Measurements from ENCODE around the gene TNRC18. TPM values are rescaled to one million over a fixed set of nuclear protein-coding genes. Genes with fewer than 3 reads are reported as not detected.

Gene TNRC18
- total and polyA plus RNA-seq, 2 of the 8 experiments (the other 6 are each of a cell fraction or from before 2014, with no cell fraction given) = 1.7 to 8.6 TPM

DNA sequence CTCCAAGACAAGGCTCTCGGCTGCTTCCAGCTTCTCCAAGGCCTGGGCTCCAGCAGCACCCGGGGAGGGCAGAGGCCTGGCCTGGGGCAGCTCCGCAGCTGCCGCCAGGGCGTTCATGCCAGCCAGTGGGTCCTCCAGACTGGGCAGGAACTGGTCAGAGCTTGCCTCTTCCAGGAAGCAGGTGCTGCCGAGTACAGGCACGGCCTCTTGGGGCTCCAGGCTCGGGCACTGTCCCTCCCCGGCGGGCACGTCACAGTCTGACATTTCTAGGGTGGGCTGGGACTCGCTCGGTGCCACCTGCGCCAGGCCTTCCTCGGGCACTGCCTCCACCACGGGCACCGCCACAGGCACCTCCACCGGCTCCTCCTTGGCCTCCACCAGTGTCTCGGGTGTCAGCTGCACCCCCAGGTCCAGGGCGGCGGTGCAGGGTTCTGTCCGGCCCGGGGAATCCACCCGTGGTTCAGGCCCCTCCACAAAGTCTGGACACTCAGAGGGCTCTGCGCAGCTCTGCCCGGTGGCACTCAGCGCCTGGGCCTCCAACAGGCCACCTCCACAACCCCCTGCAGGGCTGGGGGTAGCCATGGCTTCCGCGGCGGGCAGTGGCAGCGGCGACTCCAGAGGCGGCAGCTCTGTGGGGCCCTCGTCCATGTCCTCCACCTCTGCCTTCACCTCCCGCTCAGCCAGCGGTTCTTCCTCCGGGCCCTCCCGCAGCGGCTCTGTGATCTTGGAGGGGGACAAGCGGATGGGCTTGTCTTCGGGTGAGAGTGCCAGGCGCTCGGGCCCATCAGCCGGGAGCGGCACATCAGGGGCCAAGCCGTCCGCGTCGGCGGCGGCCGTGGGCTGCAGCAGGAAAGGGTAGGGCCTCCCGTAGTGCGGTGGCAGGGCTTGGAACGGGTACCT lies 52.9 kb downstream of the TNRC18 start (continued):
- TF ChIP-seq, protein P1, sequence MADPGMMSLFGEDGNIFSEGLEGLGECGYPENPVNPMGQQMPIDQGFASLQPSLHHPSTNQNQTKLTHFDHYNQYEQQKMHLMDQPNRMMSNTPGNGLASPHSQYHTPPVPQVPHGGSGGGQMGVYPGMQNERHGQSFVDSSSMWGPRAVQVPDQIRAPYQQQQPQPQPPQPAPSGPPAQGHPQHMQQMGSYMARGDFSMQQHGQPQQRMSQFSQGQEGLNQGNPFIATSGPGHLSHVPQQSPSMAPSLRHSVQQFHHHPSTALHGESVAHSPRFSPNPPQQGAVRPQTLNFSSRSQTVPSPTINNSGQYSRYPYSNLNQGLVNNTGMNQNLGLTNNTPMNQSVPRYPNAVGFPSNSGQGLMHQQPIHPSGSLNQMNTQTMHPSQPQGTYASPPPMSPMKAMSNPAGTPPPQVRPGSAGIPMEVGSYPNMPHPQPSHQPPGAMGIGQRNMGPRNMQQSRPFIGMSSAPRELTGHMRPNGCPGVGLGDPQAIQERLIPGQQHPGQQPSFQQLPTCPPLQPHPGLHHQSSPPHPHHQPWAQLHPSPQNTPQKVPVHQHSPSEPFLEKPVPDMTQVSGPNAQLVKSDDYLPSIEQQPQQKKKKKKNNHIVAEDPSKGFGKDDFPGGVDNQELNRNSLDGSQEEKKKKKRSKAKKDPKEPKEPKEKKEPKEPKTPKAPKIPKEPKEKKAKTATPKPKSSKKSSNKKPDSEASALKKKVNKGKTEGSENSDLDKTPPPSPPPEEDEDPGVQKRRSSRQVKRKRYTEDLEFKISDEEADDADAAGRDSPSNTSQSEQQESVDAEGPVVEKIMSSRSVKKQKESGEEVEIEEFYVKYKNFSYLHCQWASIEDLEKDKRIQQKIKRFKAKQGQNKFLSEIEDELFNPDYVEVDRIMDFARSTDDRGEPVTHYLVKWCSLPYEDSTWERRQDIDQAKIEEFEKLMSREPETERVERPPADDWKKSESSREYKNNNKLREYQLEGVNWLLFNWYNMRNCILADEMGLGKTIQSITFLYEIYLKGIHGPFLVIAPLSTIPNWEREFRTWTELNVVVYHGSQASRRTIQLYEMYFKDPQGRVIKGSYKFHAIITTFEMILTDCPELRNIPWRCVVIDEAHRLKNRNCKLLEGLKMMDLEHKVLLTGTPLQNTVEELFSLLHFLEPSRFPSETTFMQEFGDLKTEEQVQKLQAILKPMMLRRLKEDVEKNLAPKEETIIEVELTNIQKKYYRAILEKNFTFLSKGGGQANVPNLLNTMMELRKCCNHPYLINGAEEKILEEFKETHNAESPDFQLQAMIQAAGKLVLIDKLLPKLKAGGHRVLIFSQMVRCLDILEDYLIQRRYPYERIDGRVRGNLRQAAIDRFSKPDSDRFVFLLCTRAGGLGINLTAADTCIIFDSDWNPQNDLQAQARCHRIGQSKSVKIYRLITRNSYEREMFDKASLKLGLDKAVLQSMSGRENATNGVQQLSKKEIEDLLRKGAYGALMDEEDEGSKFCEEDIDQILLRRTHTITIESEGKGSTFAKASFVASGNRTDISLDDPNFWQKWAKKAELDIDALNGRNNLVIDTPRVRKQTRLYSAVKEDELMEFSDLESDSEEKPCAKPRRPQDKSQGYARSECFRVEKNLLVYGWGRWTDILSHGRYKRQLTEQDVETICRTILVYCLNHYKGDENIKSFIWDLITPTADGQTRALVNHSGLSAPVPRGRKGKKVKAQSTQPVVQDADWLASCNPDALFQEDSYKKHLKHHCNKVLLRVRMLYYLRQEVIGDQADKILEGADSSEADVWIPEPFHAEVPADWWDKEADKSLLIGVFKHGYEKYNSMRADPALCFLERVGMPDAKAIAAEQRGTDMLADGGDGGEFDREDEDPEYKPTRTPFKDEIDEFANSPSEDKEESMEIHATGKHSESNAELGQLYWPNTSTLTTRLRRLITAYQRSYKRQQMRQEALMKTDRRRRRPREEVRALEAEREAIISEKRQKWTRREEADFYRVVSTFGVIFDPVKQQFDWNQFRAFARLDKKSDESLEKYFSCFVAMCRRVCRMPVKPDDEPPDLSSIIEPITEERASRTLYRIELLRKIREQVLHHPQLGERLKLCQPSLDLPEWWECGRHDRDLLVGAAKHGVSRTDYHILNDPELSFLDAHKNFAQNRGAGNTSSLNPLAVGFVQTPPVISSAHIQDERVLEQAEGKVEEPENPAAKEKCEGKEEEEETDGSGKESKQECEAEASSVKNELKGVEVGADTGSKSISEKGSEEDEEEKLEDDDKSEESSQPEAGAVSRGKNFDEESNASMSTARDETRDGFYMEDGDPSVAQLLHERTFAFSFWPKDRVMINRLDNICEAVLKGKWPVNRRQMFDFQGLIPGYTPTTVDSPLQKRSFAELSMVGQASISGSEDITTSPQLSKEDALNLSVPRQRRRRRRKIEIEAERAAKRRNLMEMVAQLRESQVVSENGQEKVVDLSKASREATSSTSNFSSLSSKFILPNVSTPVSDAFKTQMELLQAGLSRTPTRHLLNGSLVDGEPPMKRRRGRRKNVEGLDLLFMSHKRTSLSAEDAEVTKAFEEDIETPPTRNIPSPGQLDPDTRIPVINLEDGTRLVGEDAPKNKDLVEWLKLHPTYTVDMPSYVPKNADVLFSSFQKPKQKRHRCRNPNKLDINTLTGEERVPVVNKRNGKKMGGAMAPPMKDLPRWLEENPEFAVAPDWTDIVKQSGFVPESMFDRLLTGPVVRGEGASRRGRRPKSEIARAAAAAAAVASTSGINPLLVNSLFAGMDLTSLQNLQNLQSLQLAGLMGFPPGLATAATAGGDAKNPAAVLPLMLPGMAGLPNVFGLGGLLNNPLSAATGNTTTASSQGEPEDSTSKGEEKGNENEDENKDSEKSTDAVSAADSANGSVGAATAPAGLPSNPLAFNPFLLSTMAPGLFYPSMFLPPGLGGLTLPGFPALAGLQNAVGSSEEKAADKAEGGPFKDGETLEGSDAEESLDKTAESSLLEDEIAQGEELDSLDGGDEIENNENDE (IDR thresholded peaks at IDR 0.05; ENCODE audit: insufficient replicate concordance, low read length) = no peak
- TF ChIP-seq CBX8 (IDR thresholded peaks at IDR 0.05; ENCODE audit: borderline replicate concordance, low read depth, low read length) (no peak), KDM4A (IDR thresholded peaks at IDR 0.05; ENCODE audit: low read depth, low read length, severe bottlenecking) (no peak), GTF2F1 (IDR thresholded peaks at IDR 0.05; ENCODE audit: borderline replicate concordance, low read depth, low read length) (no peak)
